Keratinocyte (primary cell): ENCODE results near the gene ARID4A. TPM values are rescaled to one million over a fixed set of nuclear protein-coding genes. Genes with fewer than 3 reads are reported as not detected.

Source experiments
- DNase-seq: peaks from one replicate; pipeline ENCODE4 v3.0.0-alpha.2; 2011; ENCODE audit warnings: low read depth, missing footprints, low spot score
- FAIRE-seq: peaks from 2 replicates; lab custom pipeline; 2011; peaks lifted over from hg19 to GRCh38; lab: Jason Lieb, UNC
- H2AFZ ChIP-seq: 2 replicates; pipeline ENCODE4 v1.6.0; 2012; ENCODE audit warnings: low read length, control low read depth, inconsistent platforms; ENCODE audit not compliant: control insufficient read depth
- H3K27ac ChIP-seq: 2 replicates; pipeline ENCODE4 v1.5.1; 2011; ENCODE audit warnings: low read length; ENCODE audit not compliant: control insufficient read depth, insufficient read depth
- H3K27me3 ChIP-seq: 3 replicates; pipeline ENCODE4 v1.6.0; 2011; ENCODE audit warnings: low read length; ENCODE audit not compliant: control insufficient read depth, insufficient read depth; ENCODE audit errors: extremely low read depth
- H3K36me3 ChIP-seq, 2 experiments: 2 replicates in 1 of 2; 3 replicates in 1 of 2; pipeline ENCODE4 v1.5.1; 2011; ENCODE audit warnings: low read length in 2 of 2, mild to moderate bottlenecking in 1 of 2; ENCODE audit not compliant: control insufficient read depth in 2 of 2, insufficient read depth in 2 of 2; ENCODE audit errors: extremely low read depth in 1 of 2
- H3K4me1 ChIP-seq: 3 replicates; pipeline ENCODE4 v1.5.1; 2011; ENCODE audit warnings: low read length; ENCODE audit not compliant: control insufficient read depth, insufficient read depth; ENCODE audit errors: extremely low read depth
- H3K4me2 ChIP-seq: 3 replicates; pipeline ENCODE4 v1.6.0; 2011; ENCODE audit warnings: low read depth, low read length; ENCODE audit not compliant: control insufficient read depth, insufficient read depth; ENCODE audit errors: extremely low read depth
- H3K4me3 ChIP-seq, 3 experiments: fragments of 200-600 bp in 1 of 3; sonication (generic) in 1 of 3; 2 replicates in 2 of 3; 3 replicates in 1 of 3; pipeline ENCODE4 v1.5.1; 2011 to 2016; ENCODE audit warnings: low read length in 3 of 3, mild to moderate bottlenecking in 3 of 3, control low read depth in 2 of 3, inconsistent platforms in 1 of 3, low read depth in 1 of 3, mixed read lengths in 1 of 3, mixed run types in 1 of 3, moderate library complexity in 1 of 3; ENCODE audit not compliant: control insufficient read depth in 2 of 3, insufficient read depth in 2 of 3; ENCODE audit errors: extremely low read depth in 1 of 3
- H3K79me2 ChIP-seq: 2 replicates; pipeline ENCODE4 v1.6.0; 2012; ENCODE audit warnings: low read length; ENCODE audit not compliant: control insufficient read depth, insufficient read depth
- H3K9ac ChIP-seq: 3 replicates; pipeline ENCODE4 v1.6.0; 2011; ENCODE audit warnings: low read length; ENCODE audit not compliant: control insufficient read depth, insufficient read depth; ENCODE audit errors: extremely low read depth
- H3K9me1 ChIP-seq: 3 replicates; pipeline ENCODE4 v1.6.0; 2011; ENCODE audit warnings: low read length; ENCODE audit not compliant: control insufficient read depth, insufficient read depth; ENCODE audit errors: extremely low read depth
- H3K9me3 ChIP-seq: 2 replicates; pipeline ENCODE4 v1.5.1; 2012; ENCODE audit warnings: low read depth, low read length; ENCODE audit not compliant: control insufficient read depth
- H4K20me1 ChIP-seq: 3 replicates; pipeline ENCODE4 v1.6.0; 2011; ENCODE audit warnings: low read length; ENCODE audit not compliant: control insufficient read depth, insufficient read depth; ENCODE audit errors: extremely low read depth
- EZH2 ChIP-seq: IDR thresholded peaks from one replicate; pipeline ENCODE4 v1.6.1; 2012; ENCODE audit warnings: inconsistent platforms, mild to moderate bottlenecking, low read length, moderate library complexity
- dilution Hi-C: fragments of 300-500 bp; cut with MboI; formaldehyde crosslinking; loops from one replicate; pipeline ENCODE4 v1.7.0; 2020; ENCODE audit warnings: low sequenced_read_pairs; ENCODE audit not compliant: extremely low pct_ligation_motif_present
- polyA plus RNA-seq, 5 experiments: library from polyadenylated mRNA; depleted of rRNA in 3 of 5; stranded (reverse) in 3 of 5; stranded (forward) in 1 of 5; unstranded in 1 of 5; fragments of >200 nt; gene quantifications; 1 replicate in 1 of 5; 2 replicates in 3 of 5; 3 replicates in 1 of 5; pipeline versions ENCODE4 v1.2.1 to v1.2.3, GENCODE V29; 2011 to 2012; ENCODE audit warnings: missing spikeins in 2 of 5, low read depth in 1 of 5, low replicate concordance in 1 of 5
- TF ChIP-seq, protein P1 (sequence below), 3 experiments: IDR thresholded peaks in 1 of 3; conservative IDR thresholded peaks in 1 of 3; optimal IDR thresholded peaks in 1 of 3; 2 replicates in 2 of 3; 3 replicates in 1 of 3; pipeline versions ENCODE3 to v1.5.1; 2011; ENCODE audit warnings: low read length in 3 of 3, mild to moderate bottlenecking in 3 of 3, moderate library complexity in 2 of 3, control low read depth in 1 of 3, inconsistent platforms in 1 of 3; ENCODE audit not compliant: insufficient read depth in 2 of 3; ENCODE audit errors: extremely low read depth in 1 of 3

ARID4A gene
- polyA plus RNA-seq, 1 donor (not counting 4 experiments of a cell fraction or from before 2014, with no cell fraction given) = 8.4 TPM

GRCh38 chr14:58401587-58401986, 103.2 kb downstream of the ARID4A start:
- H3K27ac ChIP-seq = no peak overlapping the region
- H3K79me2 ChIP-seq = no peaks in the 10 kb centered on the region
- no peaks in the 10 kb centered on the region for H3K9me1 ChIP-seq
- no peaks in the 10 kb centered on the region for H3K4me1 ChIP-seq
- H3K9ac ChIP-seq = no peak overlapping the region
- DNase-seq (no peak), FAIRE-seq (no peak)
- H3K27me3 ChIP-seq = no peaks in the 10 kb centered on the region
- H2AFZ ChIP-seq = no peak overlapping the region
- TF ChIP-seq EZH2 = no peak
- TF ChIP-seq, protein P1, sequence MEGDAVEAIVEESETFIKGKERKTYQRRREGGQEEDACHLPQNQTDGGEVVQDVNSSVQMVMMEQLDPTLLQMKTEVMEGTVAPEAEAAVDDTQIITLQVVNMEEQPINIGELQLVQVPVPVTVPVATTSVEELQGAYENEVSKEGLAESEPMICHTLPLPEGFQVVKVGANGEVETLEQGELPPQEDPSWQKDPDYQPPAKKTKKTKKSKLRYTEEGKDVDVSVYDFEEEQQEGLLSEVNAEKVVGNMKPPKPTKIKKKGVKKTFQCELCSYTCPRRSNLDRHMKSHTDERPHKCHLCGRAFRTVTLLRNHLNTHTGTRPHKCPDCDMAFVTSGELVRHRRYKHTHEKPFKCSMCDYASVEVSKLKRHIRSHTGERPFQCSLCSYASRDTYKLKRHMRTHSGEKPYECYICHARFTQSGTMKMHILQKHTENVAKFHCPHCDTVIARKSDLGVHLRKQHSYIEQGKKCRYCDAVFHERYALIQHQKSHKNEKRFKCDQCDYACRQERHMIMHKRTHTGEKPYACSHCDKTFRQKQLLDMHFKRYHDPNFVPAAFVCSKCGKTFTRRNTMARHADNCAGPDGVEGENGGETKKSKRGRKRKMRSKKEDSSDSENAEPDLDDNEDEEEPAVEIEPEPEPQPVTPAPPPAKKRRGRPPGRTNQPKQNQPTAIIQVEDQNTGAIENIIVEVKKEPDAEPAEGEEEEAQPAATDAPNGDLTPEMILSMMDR (optimal IDR thresholded peaks at IDR 0.05 in 1 of 3, IDR thresholded peaks at IDR 0.05 in 1 of 3, conservative IDR thresholded peaks at IDR 0.05 in 1 of 3; ENCODE audit: extremely low read depth in 1 of 3, insufficient read depth in 2 of 3, low read length in 3 of 3) = peak in 1 of 3 experiments; percentile 54
- H3K4me2 ChIP-seq = no peak overlapping the region
- no peaks in the 10 kb centered on the region for H3K36me3 ChIP-seq
- H4K20me1 ChIP-seq = no peaks in the 10 kb centered on the region
- no peak overlapping the region for H3K4me3 ChIP-seq
- no peaks in the 10 kb centered on the region for H3K9me3 ChIP-seq
- dilution Hi-C loops = no loop called here

DNA sequence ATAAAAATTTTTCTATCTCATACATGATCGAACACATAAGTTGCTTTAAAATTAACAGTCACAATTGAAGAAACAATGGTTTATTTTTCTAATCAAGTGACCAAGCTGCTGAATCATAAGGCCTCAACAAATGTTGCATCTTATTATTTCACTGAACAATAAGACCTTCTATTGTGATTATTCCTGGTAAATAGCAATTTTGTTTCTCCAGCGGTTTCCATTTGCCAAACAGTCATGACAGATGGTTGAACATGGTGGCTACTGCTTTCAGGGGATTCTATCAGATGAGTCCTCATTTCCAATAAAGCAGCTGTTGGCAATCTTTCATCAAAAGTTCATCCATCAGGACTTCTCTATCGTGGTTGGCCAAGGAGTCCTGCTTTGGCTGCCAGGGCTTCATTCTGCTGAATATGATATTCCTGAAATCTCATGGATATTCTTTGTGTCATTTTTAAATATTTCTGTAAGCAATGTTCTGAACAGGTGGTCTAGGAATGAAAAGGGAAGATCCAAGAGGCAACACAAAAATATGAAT, 110.4 kb downstream of the ARID4A start:
- H3K4me1 ChIP-seq = no peaks in the 10 kb centered on the region
- no peak overlapping the region for H2AFZ ChIP-seq
- H3K27ac ChIP-seq = no peak overlapping the region
- no peaks in the 10 kb centered on the region for H3K9me1 ChIP-seq
- dilution Hi-C loops = no loop called here
- no peaks in the 10 kb centered on the region for H3K27me3 ChIP-seq
- no peaks in the 10 kb centered on the region for H3K79me2 ChIP-seq
- no peak overlapping the region for H3K4me2 ChIP-seq
- no peaks in the 10 kb centered on the region for H3K9me3 ChIP-seq
- no peaks in the 10 kb centered on the region for H4K20me1 ChIP-seq
- peaks cover 7 to 10% of the 10 kb centered on the region in 2 experiments for H3K36me3 ChIP-seq
- TF ChIP-seq, protein P1 (optimal IDR thresholded peaks at IDR 0.05 in 1 of 3, IDR thresholded peaks at IDR 0.05 in 1 of 3, conservative IDR thresholded peaks at IDR 0.05 in 1 of 3; ENCODE audit: extremely low read depth in 1 of 3, insufficient read depth in 2 of 3, low read length in 3 of 3) = no peak
- no peak for TF ChIP-seq EZH2
- FAIRE-seq (no peak), DNase-seq (no peak)
- no peak overlapping the region for H3K9ac ChIP-seq
- H3K4me3 ChIP-seq = no peak overlapping the region
